Naive thymus-derived CD4-positive, alpha-beta T cell (primary cell): ENCODE results near the gene ZNF23. TPM values are rescaled to one million over a fixed set of nuclear protein-coding genes. Genes with fewer than 3 reads are reported as not detected.

Experiments used
- ATAC-seq: fragments of 150-1000 bp; cut with Tn5 transposase; 2 replicates; pipeline ENCODE4 v1.10.0; 2021; ENCODE audit warnings: mild to moderate bottlenecking, moderate library complexity
- CTCF ChIA-PET: fragments of 350-600 bp; sonication (Branson Sonifier 250); formaldehyde crosslinking; loops from one replicate; lab custom pipeline; 2021; ENCODE audit warnings: antibody characterized with exemption; lab: Charles Lee
- POLR2A ChIA-PET: fragments of 350-600 bp; sonication (Branson Sonifier 250); formaldehyde crosslinking; loops from one replicate; lab custom pipeline; 2021; ENCODE audit warnings: antibody characterized with exemption, inconsistent platforms; lab: Charles Lee
- DNase-seq, 9 donors: peaks; one replicate each; pipeline versions ENCODE4 v3.0.0 to v3.0.0-alpha.2; 2020 to 2022; ENCODE audit warnings: mixed read lengths in 1 of 9
- H3K27ac ChIP-seq: one replicate; pipeline ENCODE4 v1.7.0; 2013; ENCODE audit warnings: mild to moderate bottlenecking, low read depth, low read length, moderate library complexity
- H3K27me3 ChIP-seq, 2 donors: one replicate each; pipeline ENCODE4 v1.7.0; 2013; ENCODE audit warnings: low read length in 2 of 2, mild to moderate bottlenecking in 2 of 2, moderate library complexity in 2 of 2; ENCODE audit not compliant: control insufficient read depth in 2 of 2, insufficient read depth in 2 of 2
- H3K36me3 ChIP-seq, 3 experiments: 1 replicate in 2 of 3; 2 replicates in 1 of 3; pipeline ENCODE4 v1.7.0; 2013; ENCODE audit warnings: low read length in 3 of 3, mild to moderate bottlenecking in 3 of 3, moderate library complexity in 1 of 3; ENCODE audit not compliant: insufficient read depth in 3 of 3, control insufficient read depth in 2 of 3
- H3K4me1 ChIP-seq, 2 donors: one replicate each; pipeline ENCODE4 v1.7.0; 2013; ENCODE audit warnings: low read length in 2 of 2, mild to moderate bottlenecking in 2 of 2, moderate library complexity in 1 of 2; ENCODE audit not compliant: control insufficient read depth in 2 of 2, insufficient read depth in 2 of 2
- H3K4me3 ChIP-seq: 2 replicates; pipeline ENCODE4 v1.7.0; 2013; ENCODE audit warnings: mild to moderate bottlenecking, low read length
- H3K9me3 ChIP-seq, 3 experiments: 1 replicate in 2 of 3; 2 replicates in 1 of 3; pipeline ENCODE4 v1.7.0; 2013; ENCODE audit warnings: low read length in 3 of 3; ENCODE audit not compliant: control insufficient read depth in 2 of 3
- H3K27ac Mint-ChIP-seq, 9 donors: one replicate each; pipeline ENCODE4 v1.8.0; 2020 to 2022; ENCODE audit warnings: mixed read lengths in 9 of 9, mild to moderate bottlenecking in 8 of 9, moderate library complexity in 5 of 9, inconsistent platforms in 2 of 9
- H3K27me3 Mint-ChIP-seq, 5 donors: one replicate each; pipeline ENCODE4 v1.8.0; 2021 to 2022; ENCODE audit warnings: mixed read lengths in 5 of 5, mild to moderate bottlenecking in 1 of 5
- H3K36me3 Mint-ChIP-seq, 5 donors: one replicate each; pipeline ENCODE4 v1.8.0; 2020 to 2022; ENCODE audit warnings: mixed read lengths in 5 of 5, mild to moderate bottlenecking in 3 of 5, inconsistent platforms in 1 of 5
- H3K4me1 Mint-ChIP-seq, 7 donors: one replicate each; pipeline ENCODE4 v1.8.0; 2020 to 2022; ENCODE audit warnings: mixed read lengths in 7 of 7, mild to moderate bottlenecking in 3 of 7, inconsistent platforms in 1 of 7
- H3K4me3 Mint-ChIP-seq, 10 donors: one replicate each; pipeline ENCODE4 v1.8.0; 2020 to 2022; ENCODE audit warnings: mild to moderate bottlenecking in 10 of 10, mixed read lengths in 10 of 10, moderate library complexity in 6 of 10, inconsistent platforms in 2 of 10
- H3K9me3 Mint-ChIP-seq, 11 donors: one replicate each; pipeline ENCODE4 v1.8.0; 2020 to 2022; ENCODE audit warnings: mixed read lengths in 11 of 11, mild to moderate bottlenecking in 4 of 11, inconsistent platforms in 1 of 11, moderate library complexity in 1 of 11
- intact Hi-C, 2 donors: fragments of 100-400 bp; cut with micrococcal nuclease; formaldehyde crosslinking; loops; one replicate each; pipeline ENCODE4 v1.15.1; 2023
- polyA plus RNA-seq, 2 donors: library from polyadenylated mRNA; unstranded; fragments of 300-500 nt; fragmentation: Illumina TruSeq; gene quantifications; one replicate each; pipeline ENCODE4 v1.2.3, GENCODE V29; 2021
- total RNA-seq, 6 experiments: library from RNA in 5 of 6; stranded (reverse) in 5 of 6; gene quantifications; 1 replicate in 5 of 6; 2 replicates in 1 of 6; pipeline ENCODE4 v1.2.3 and lab custom pipeline; 2021 to 2026

The ZNF23 gene
- total and polyA plus RNA-seq, 7 experiments from 2014 or later, result 6.5 to 16.0 (median 7.5) TPM

GRCh38 chr16:71448274-71448866 is 13.7 kb downstream of the ZNF23 start:
- ChIA-PET POLR2A (interaction anchor here (0.6 to 1.2 kb wide), 2 partner anchors 20 to 33 kb away, joined by 4 to 5 read pairs; no protein-coding TSS in a partner anchor), CTCF (no interaction called here)

GRCh38 chr16:71443714-71444113 is 18.3 kb downstream of the ZNF23 start:
- intact Hi-C loops, result loop anchor here in 1 of 2 donors (5.0 kb wide), 1 partner anchor 54 kb away; no protein-coding TSS in a partner anchor
- peaks cover 5 to 44% (median 24%) of the 10 kb centered on the region in 11 donors for H3K9me3 Mint-ChIP-seq
- H3K27me3 ChIP-seq, result no peaks in the 10 kb centered on the region
- H3K4me3 Mint-ChIP-seq, result no peak overlapping the region
- DNase-seq (no peak), ATAC-seq (no peak)
- H3K27ac ChIP-seq, result no peak overlapping the region
- peaks cover 0 to 22% (median 11%) of the 10 kb centered on the region in 5 donors for H3K27me3 Mint-ChIP-seq
- no peaks in the 10 kb centered on the region for H3K4me1 ChIP-seq
- H3K4me1 Mint-ChIP-seq, result peaks cover 0 to 10% (median 0%) of the 10 kb centered on the region in 7 donors
- H3K27ac Mint-ChIP-seq, result no peak overlapping the region
- H3K36me3 Mint-ChIP-seq, result peaks cover 5 to 17% (median 13%) of the 10 kb centered on the region in 5 donors
- peaks cover 0 to 8% (median 6%) of the 10 kb centered on the region in 3 experiments for H3K36me3 ChIP-seq
- CTCF ChIA-PET, result no interaction called here
- POLR2A ChIA-PET, result no interaction called here
- no peak overlapping the region for H3K4me3 ChIP-seq
- peaks cover 6 to 46% (median 10%) of the 10 kb centered on the region in 3 experiments for H3K9me3 ChIP-seq

More at GRCh38 chr16:71448274-71448866, 13.7 kb downstream of the ZNF23 start:
- Mint-ChIP-seq H3K27ac (no peak overlapping the region), H3K4me3 (no peak overlapping the region), H3K36me3 (peaks cover 41 to 64% (median 59%) of the 10 kb centered on the region in 5 donors), H3K4me1 (no peaks in the 10 kb centered on the region), H3K27me3 (no peaks in the 10 kb centered on the region), H3K9me3 (peaks cover 18 to 90% (median 63%) of the 10 kb centered on the region in 11 donors)
- Histone ChIP-seq H3K27ac (no peak overlapping the region), H3K4me3 (peak overlapping the region; percentile 12), H3K27me3 (no peaks in the 10 kb centered on the region), H3K36me3 (peaks cover 9 to 55% (median 21%) of the 10 kb centered on the region in 3 experiments), H3K9me3 (peaks cover 11 to 80% (median 22%) of the 10 kb centered on the region in 3 experiments), H3K4me1 (no peaks in the 10 kb centered on the region)
- DNase-seq (no peak), ATAC-seq (no peak)
- intact Hi-C loops, result no loop called here

DNA sequence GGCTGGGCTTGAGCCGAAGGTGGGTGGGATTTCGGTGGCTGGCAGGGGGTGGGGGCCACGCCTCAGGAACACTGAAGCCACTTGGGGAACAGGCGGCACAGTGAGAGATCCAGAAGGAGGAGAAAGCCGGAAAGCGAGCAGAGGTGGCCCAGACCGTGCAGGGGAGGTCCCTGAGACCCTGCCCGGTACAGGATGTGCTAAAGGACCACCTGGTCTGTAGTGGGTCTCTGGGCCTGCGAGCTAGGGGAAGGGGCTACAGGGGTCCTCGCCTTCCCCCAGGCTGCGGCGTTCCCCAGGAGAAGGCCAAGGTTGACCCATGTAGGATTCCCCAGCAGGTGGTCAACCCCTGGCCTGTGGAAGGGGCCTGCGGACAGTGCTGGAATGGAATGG is 20.0 kb downstream of the ZNF23 start, which contains the start of gene TLE7:
Gene TLE7, minus strand, starts transcription at position 4 of the 390 bp plus-strand sequence. CDS start 8,730 bp downstream, outside the sequence.
- peaks cover 0 to 10% (median 0%) of the 10 kb centered on the region in 7 donors for H3K4me1 Mint-ChIP-seq
- Histone ChIP-seq H3K4me1 (no peaks in the 10 kb centered on the region), H3K27ac (no peak within 1 kb of the TSS), H3K4me3 (no peak within 1 kb of the TSS), H3K36me3 (no peaks in the 10 kb centered on the region), H3K9me3 (peaks cover 0 to 31% (median 0%) of the 10 kb centered on the region in 3 experiments), H3K27me3 (no peaks in the 10 kb centered on the region)
- CTCF ChIA-PET, result no interaction called here
- no peak for ATAC-seq
- intact Hi-C loops, result loop anchor here in 1 of 2 donors (5.0 kb wide), 1 partner anchor 55 kb away; no protein-coding TSS in a partner anchor
- no peak for DNase-seq
- H3K9me3 Mint-ChIP-seq, result peaks cover 5 to 27% (median 12%) of the 10 kb centered on the region in 11 donors
- H3K4me3 Mint-ChIP-seq, result no peak within 1 kb of the TSS
- peaks cover 0 to 6% (median 0%) of the 10 kb centered on the region in 5 donors for H3K36me3 Mint-ChIP-seq
- POLR2A ChIA-PET, result no interaction called here
- H3K27me3 Mint-ChIP-seq, result peaks cover 0 to 39% (median 20%) of the 10 kb centered on the region in 5 donors
- peak within 1 kb of the TSS in 1 of 9 donors; percentile 9 for H3K27ac Mint-ChIP-seq

GRCh38 chr16:71441348-71442050 is 20.5 kb downstream of the ZNF23 start:
- CTCF ChIA-PET, result no interaction called here
- Histone ChIP-seq H3K27me3 (no peaks in the 10 kb centered on the region), H3K4me1 (no peaks in the 10 kb centered on the region), H3K9me3 (peaks cover 0 to 27% (median 0%) of the 10 kb centered on the region in 3 experiments), H3K36me3 (no peaks in the 10 kb centered on the region), H3K4me3 (no peak overlapping the region), H3K27ac (no peak overlapping the region)
- Mint-ChIP-seq H3K27me3 (peaks cover 0 to 44% (median 24%) of the 10 kb centered on the region in 5 donors), H3K4me3 (no peak overlapping the region), H3K36me3 (peaks cover 0 to 6% (median 0%) of the 10 kb centered on the region in 5 donors), H3K9me3 (peaks cover 5 to 26% (median 12%) of the 10 kb centered on the region in 11 donors), H3K4me1 (peaks cover 0 to 10% (median 0%) of the 10 kb centered on the region in 7 donors), H3K27ac (no peak overlapping the region)
- DNase-seq (peak in 8 of 9 donors; percentile 7 to 33 (median 14)), ATAC-seq (peak; percentile 33)
- intact Hi-C loops, result loop anchor here in 1 of 2 donors (5.0 kb wide), 1 partner anchor 56 kb away; no protein-coding TSS in a partner anchor
- POLR2A ChIA-PET, result no interaction called here

- no peaks in the 10 kb centered on the region for H3K4me1 ChIP-seq
- Mint-ChIP-seq H3K27me3 (peaks cover 0 to 51% (median 25%) of the 10 kb centered on the region in 5 donors), H3K27ac (peak overlapping the region in 1 of 9 donors; percentile 9), H3K9me3 (peaks cover 5 to 22% (median 10%) of the 10 kb centered on the region in 11 donors), H3K4me1 (peaks cover 0 to 10% (median 0%) of the 10 kb centered on the region in 7 donors), H3K4me3 (peak overlapping the region in 1 of 10 donors; percentile 20), H3K36me3 (peaks cover 0 to 5% (median 0%) of the 10 kb centered on the region in 5 donors)
- no peaks in the 10 kb centered on the region for H3K27me3 ChIP-seq
- H3K36me3 ChIP-seq, result no peaks in the 10 kb centered on the region
- H3K27ac ChIP-seq, result no peak overlapping the region
- H3K4me3 ChIP-seq, result no peak overlapping the region
- intact Hi-C loops, result loop anchor here in 1 of 2 donors (5.0 kb wide), 1 partner anchor 56 kb away; no protein-coding TSS in a partner anchor
- peaks cover 0 to 20% (median 0%) of the 10 kb centered on the region in 3 experiments for H3K9me3 ChIP-seq
- CTCF ChIA-PET, result interaction anchor here (0.9 kb wide), 1 partner anchor 59 kb away, joined by 5 read pairs; no protein-coding TSS in a partner anchor
- ATAC-seq (no peak), DNase-seq (no peak)
- POLR2A ChIA-PET, result no interaction called here
These were observed 21.2 kb downstream of the ZNF23 start for GRCh38 chr16:71440669-71441347.

- peaks cover 0 to 5% (median 0%) of the 10 kb centered on the region in 5 donors for H3K36me3 Mint-ChIP-seq
- H3K36me3 ChIP-seq, result no peaks in the 10 kb centered on the region
- peaks cover 4 to 11% (median 7%) of the 10 kb centered on the region in 11 donors for H3K9me3 Mint-ChIP-seq
- no peak for ATAC-seq
- H3K27me3 ChIP-seq, result no peaks in the 10 kb centered on the region
- no peak overlapping the region for H3K27ac ChIP-seq
- intact Hi-C loops, result no loop called here
- H3K4me3 ChIP-seq, result no peak overlapping the region
- H3K4me1 ChIP-seq, result no peaks in the 10 kb centered on the region
- peaks cover 0 to 54% (median 28%) of the 10 kb centered on the region in 5 donors for H3K27me3 Mint-ChIP-seq
- CTCF ChIA-PET, result no interaction called here
- H3K4me3 Mint-ChIP-seq, result no peak overlapping the region
- peaks cover 0 to 14% (median 0%) of the 10 kb centered on the region in 3 experiments for H3K9me3 ChIP-seq
- no peak for DNase-seq
- POLR2A ChIA-PET, result no interaction called here
- H3K4me1 Mint-ChIP-seq, result peaks cover 0 to 10% (median 0%) of the 10 kb centered on the region in 7 donors
- H3K27ac Mint-ChIP-seq, result no peak overlapping the region
These were observed 22.5 kb downstream of the ZNF23 start for GRCh38 chr16:71439523-71439922.
